ENCODE data around the gene PARD3B.

PARD3B gene

GRCh38 chr2:205161156-205161839, 616.0 kb downstream of the PARD3B start:
- DNase-seq (ENCODE audit: low spot score), result no peak
- Histone ChIP-seq H3K4me1 (ENCODE audit: insufficient read depth, poor library complexity, severe bottlenecking) (no peaks in the 10 kb centered on the region), H3K27me3 (ENCODE audit: insufficient read depth, poor library complexity, severe bottlenecking) (no peaks in the 10 kb centered on the region), H3K4me3 (ENCODE audit: severe bottlenecking) (no peak overlapping the region), H3K36me3 (ENCODE audit: low read depth) (no peaks in the 10 kb centered on the region), H3K27ac (ENCODE audit: poor library complexity, severe bottlenecking) (no peak overlapping the region), H3K9me3 (ENCODE audit: severe bottlenecking) (no peaks in the 10 kb centered on the region)
- no peak for ATAC-seq (ENCODE audit: low read depth)
- TF ChIP-seq, protein P1, sequence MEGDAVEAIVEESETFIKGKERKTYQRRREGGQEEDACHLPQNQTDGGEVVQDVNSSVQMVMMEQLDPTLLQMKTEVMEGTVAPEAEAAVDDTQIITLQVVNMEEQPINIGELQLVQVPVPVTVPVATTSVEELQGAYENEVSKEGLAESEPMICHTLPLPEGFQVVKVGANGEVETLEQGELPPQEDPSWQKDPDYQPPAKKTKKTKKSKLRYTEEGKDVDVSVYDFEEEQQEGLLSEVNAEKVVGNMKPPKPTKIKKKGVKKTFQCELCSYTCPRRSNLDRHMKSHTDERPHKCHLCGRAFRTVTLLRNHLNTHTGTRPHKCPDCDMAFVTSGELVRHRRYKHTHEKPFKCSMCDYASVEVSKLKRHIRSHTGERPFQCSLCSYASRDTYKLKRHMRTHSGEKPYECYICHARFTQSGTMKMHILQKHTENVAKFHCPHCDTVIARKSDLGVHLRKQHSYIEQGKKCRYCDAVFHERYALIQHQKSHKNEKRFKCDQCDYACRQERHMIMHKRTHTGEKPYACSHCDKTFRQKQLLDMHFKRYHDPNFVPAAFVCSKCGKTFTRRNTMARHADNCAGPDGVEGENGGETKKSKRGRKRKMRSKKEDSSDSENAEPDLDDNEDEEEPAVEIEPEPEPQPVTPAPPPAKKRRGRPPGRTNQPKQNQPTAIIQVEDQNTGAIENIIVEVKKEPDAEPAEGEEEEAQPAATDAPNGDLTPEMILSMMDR (IDR thresholded peaks at IDR 0.05; ENCODE audit: poor library complexity, severe bottlenecking), result no peak

DNA sequence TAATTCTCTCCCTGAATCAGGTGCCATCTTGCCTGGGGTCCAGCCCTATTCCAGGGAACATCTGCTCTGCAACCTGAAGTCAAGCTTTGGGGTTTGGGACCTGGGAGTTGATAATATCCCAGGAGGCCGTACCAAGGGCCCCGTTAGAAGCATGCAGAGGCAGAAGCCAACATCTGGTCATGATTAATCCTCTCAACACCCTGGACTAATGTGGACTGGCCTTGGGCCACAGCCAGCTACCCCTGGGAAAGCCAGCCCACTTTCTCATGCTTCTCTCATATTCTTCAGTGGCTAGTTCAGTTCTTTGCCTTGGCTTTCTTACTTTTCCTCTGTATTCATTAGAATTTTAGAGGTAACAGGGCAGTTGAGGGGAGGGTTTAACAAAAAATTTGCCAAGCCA, 621.5 kb downstream of the PARD3B start:
- Histone ChIP-seq H3K27ac (ENCODE audit: poor library complexity, severe bottlenecking) (no peak overlapping the region), H3K27me3 (ENCODE audit: insufficient read depth, poor library complexity, severe bottlenecking) (no peaks in the 10 kb centered on the region), H3K9me3 (ENCODE audit: severe bottlenecking) (no peaks in the 10 kb centered on the region), H3K4me3 (ENCODE audit: severe bottlenecking) (no peak overlapping the region), H3K4me1 (ENCODE audit: insufficient read depth, poor library complexity, severe bottlenecking) (no peaks in the 10 kb centered on the region), H3K36me3 (ENCODE audit: low read depth) (no peaks in the 10 kb centered on the region)
- DNase-seq (ENCODE audit: low spot score) (no peak), ATAC-seq (ENCODE audit: low read depth) (no peak)
- TF ChIP-seq, protein P1 (IDR thresholded peaks at IDR 0.05; ENCODE audit: poor library complexity, severe bottlenecking), result no peak

DNA sequence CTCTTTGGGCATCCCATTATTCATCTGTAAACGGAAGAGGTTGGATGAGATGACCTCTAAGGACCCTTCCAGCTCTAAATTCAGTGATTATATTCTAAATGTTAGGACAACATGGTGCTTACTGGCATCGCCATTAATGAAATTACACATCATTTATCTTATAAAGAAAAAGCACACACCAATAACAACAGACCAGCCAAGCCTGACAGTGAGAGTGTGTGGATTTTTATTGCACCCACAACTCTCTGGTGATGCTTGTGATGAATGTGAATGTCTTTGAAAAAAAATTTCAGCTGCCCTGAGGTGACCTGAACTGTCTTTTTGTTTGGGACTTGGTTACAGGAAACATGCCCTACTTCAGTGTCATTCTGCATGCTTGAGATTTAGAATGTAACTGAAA, 623.7 kb downstream of the PARD3B start:
- Histone ChIP-seq H3K4me3 (ENCODE audit: severe bottlenecking) (no peak overlapping the region), H3K27me3 (ENCODE audit: insufficient read depth, poor library complexity, severe bottlenecking) (no peaks in the 10 kb centered on the region), H3K36me3 (ENCODE audit: low read depth) (no peaks in the 10 kb centered on the region), H3K9me3 (ENCODE audit: severe bottlenecking) (no peaks in the 10 kb centered on the region), H3K4me1 (ENCODE audit: insufficient read depth, poor library complexity, severe bottlenecking) (no peaks in the 10 kb centered on the region), H3K27ac (ENCODE audit: poor library complexity, severe bottlenecking) (no peak overlapping the region)
- TF ChIP-seq, protein P1 (IDR thresholded peaks at IDR 0.05; ENCODE audit: poor library complexity, severe bottlenecking), result no peak
- no peak for ATAC-seq (ENCODE audit: low read depth)
- DNase-seq (ENCODE audit: low spot score), result no peak

DNA sequence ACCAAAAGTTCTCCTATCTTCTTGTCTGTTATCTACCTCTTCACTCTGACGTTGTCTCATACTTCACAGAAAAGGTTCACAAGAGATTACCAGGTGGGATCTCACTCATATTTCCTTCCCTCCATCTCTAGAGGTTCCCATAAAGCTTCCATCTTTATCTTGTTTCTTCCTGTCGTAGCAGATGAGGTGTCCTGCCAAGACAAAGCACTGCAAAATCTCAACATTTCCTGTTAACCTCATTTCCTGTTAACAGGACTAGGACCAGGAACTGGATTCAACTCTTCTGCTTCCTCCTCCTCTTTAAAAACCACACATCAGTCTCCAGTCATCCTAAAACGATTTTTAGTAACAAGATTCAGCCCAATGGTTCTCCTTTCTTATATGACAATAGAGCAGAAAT, 624.2 kb downstream of the PARD3B start:
- TF ChIP-seq, protein P1 (IDR thresholded peaks at IDR 0.05; ENCODE audit: poor library complexity, severe bottlenecking), result no peak
- Histone ChIP-seq H3K27me3 (ENCODE audit: insufficient read depth, poor library complexity, severe bottlenecking) (no peaks in the 10 kb centered on the region), H3K9me3 (ENCODE audit: severe bottlenecking) (no peaks in the 10 kb centered on the region), H3K4me1 (ENCODE audit: insufficient read depth, poor library complexity, severe bottlenecking) (no peaks in the 10 kb centered on the region), H3K36me3 (ENCODE audit: low read depth) (no peaks in the 10 kb centered on the region), H3K4me3 (ENCODE audit: severe bottlenecking) (no peak overlapping the region), H3K27ac (ENCODE audit: poor library complexity, severe bottlenecking) (no peak overlapping the region)
- DNase-seq (ENCODE audit: low spot score) (no peak), ATAC-seq (ENCODE audit: low read depth) (no peak)

DNA sequence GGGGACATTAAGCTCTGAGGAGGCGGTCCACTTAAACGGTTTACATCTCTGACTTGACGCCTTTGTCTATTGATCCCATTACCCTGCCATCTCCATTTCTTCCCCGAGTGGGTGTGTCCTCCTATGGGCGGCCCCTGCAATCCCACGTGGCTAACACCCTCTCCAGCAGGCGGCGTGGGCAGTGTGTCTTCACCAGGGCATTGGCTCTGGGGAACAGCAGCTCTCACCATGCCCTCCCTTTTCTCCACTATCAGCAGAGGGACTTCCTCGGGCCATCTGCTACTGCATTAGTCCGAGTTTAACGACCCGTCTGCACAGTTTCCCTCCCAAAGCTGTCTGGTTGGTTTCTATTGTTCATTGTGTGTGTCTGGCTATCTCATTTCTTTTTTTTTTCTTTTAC, 625.1 kb downstream of the PARD3B start:
- H3K9me3 ChIP-seq (ENCODE audit: severe bottlenecking), result no peaks in the 10 kb centered on the region
- H3K36me3 ChIP-seq (ENCODE audit: low read depth), result no peaks in the 10 kb centered on the region
- ATAC-seq (ENCODE audit: low read depth), result no peak

More for the DNA sequence above, 625.1 kb downstream of the PARD3B start:
- Histone ChIP-seq H3K27me3 (ENCODE audit: insufficient read depth, poor library complexity, severe bottlenecking) (no peaks in the 10 kb centered on the region), H3K4me3 (ENCODE audit: severe bottlenecking) (no peak overlapping the region), H3K4me1 (ENCODE audit: insufficient read depth, poor library complexity, severe bottlenecking) (no peaks in the 10 kb centered on the region), H3K27ac (ENCODE audit: poor library complexity, severe bottlenecking) (no peak overlapping the region)
- DNase-seq (ENCODE audit: low spot score), result no peak
- TF ChIP-seq, protein P1 (IDR thresholded peaks at IDR 0.05; ENCODE audit: poor library complexity, severe bottlenecking), result no peak
